Globus pallidus (tissue), 1 donor: Measurements from ENCODE around the gene PRRT2.
A peak's percentile ranks its signal among the peaks of the same experiment; 100 is the strongest.

Experiments
- DNase-seq: peaks from one replicate; pipeline ENCODE4 v3.0.0-alpha.2; 2015; ENCODE audit warnings: low spot score

The PRRT2 gene

GRCh38 chr16:29862383-29862883 lies 50.4 kb downstream of the PRRT2 start:
- no peak for DNase-seq

- DNase-seq: peak; percentile 98
Observed at GRCh38 chr16:29862884-29863668, 51.1 kb downstream of the PRRT2 start, which contains the start of gene CDIPT. Gene CDIPT (minus strand): TSS chr16:29863226. CDS start chr16:29862857, 369 bp downstream.

GRCh38 chr16:29863669-29863984 lies 51.6 kb downstream of the PRRT2 start:
- no peak for DNase-seq

GRCh38 chr16:29864205-29864604 lies 52.2 kb downstream of the PRRT2 start:
- no peak for DNase-seq
